NT2/D1 (cell line): Measurements from ENCODE around the gene ADIPOR1.
"Not testable (repeated sequence)": the region's sequence is repeated elsewhere in the genome, so short reads cannot be mapped to it uniquely, and the experiment has no call there.

Experiments
- DNase-seq: peaks from one replicate; pipeline ENCODE4 v3.0.0-alpha.2; 2011; ENCODE audit warnings: low read depth, low spot score
- H3K27me3 ChIP-seq: 2 replicates; pipeline ENCODE4 v1.6.0; 2011; ENCODE audit warnings: mild to moderate bottlenecking; ENCODE audit not compliant: insufficient read length, insufficient read depth
- H3K36me3 ChIP-seq: 2 replicates; pipeline ENCODE4 v1.6.1; 2011; ENCODE audit warnings: mild to moderate bottlenecking, low read length, mixed read lengths; ENCODE audit not compliant: insufficient read depth, insufficient read length
- H3K4me1 ChIP-seq: 2 replicates; pipeline ENCODE4 v1.5.1; 2011; ENCODE audit not compliant: insufficient read depth, insufficient read length
- H3K4me3 ChIP-seq: 2 replicates; pipeline ENCODE4 v1.5.1; 2011; ENCODE audit warnings: low read depth; ENCODE audit not compliant: insufficient read length
- H3K9ac ChIP-seq: 2 replicates; pipeline ENCODE4 v1.6.0; 2011; ENCODE audit warnings: low read depth; ENCODE audit not compliant: insufficient read length
- H3K9me3 ChIP-seq: 2 replicates; pipeline ENCODE4 v1.5.1; 2011; ENCODE audit warnings: mild to moderate bottlenecking, low read length; ENCODE audit not compliant: insufficient read depth
- SUZ12 ChIP-seq: IDR thresholded peaks from 2 replicates; pipeline ENCODE4 v1.6.1; 2011; ENCODE audit not compliant: insufficient read length, insufficient read depth; ENCODE audit errors: extremely low read depth
- YY1 ChIP-seq: IDR thresholded peaks from 2 replicates; pipeline ENCODE4 v1.6.1; 2011; ENCODE audit not compliant: insufficient read length, insufficient read depth
- ZNF274 ChIP-seq: IDR thresholded peaks from 2 replicates; pipeline ENCODE4 v1.6.1; 2011; ENCODE audit warnings: mild to moderate bottlenecking, low read depth, low read length

The ADIPOR1 gene

GRCh38 chr1:202934755-202935154 lies 23.4 kb downstream of the ADIPOR1 start:
- H3K27me3 ChIP-seq, result no peaks in the 10 kb centered on the region
- H3K4me1 ChIP-seq, result no peaks in the 10 kb centered on the region
- no peak overlapping the region for H3K9ac ChIP-seq
- no peaks in the 10 kb centered on the region for H3K9me3 ChIP-seq
- TF ChIP-seq SUZ12 (no peak), ZNF274 (no peak), YY1 (no peak)
- DNase-seq, result no peak
- H3K36me3 ChIP-seq, result peaks cover 8% of the 10 kb centered on the region
- no peak overlapping the region for H3K4me3 ChIP-seq

- Histone ChIP-seq H3K9me3 (no peaks in the 10 kb centered on the region), H3K9ac (no peak overlapping the region), H3K4me3 (no peak overlapping the region), H3K36me3 (no peaks in the 10 kb centered on the region), H3K27me3 (no peaks in the 10 kb centered on the region), H3K4me1 (no peaks in the 10 kb centered on the region)
- no peak for DNase-seq
- TF ChIP-seq SUZ12 (no peak), YY1 (no peak), ZNF274 (no peak)
These were observed 25.6 kb downstream of the ADIPOR1 start for GRCh38 chr1:202932476-202932875.

DNA sequence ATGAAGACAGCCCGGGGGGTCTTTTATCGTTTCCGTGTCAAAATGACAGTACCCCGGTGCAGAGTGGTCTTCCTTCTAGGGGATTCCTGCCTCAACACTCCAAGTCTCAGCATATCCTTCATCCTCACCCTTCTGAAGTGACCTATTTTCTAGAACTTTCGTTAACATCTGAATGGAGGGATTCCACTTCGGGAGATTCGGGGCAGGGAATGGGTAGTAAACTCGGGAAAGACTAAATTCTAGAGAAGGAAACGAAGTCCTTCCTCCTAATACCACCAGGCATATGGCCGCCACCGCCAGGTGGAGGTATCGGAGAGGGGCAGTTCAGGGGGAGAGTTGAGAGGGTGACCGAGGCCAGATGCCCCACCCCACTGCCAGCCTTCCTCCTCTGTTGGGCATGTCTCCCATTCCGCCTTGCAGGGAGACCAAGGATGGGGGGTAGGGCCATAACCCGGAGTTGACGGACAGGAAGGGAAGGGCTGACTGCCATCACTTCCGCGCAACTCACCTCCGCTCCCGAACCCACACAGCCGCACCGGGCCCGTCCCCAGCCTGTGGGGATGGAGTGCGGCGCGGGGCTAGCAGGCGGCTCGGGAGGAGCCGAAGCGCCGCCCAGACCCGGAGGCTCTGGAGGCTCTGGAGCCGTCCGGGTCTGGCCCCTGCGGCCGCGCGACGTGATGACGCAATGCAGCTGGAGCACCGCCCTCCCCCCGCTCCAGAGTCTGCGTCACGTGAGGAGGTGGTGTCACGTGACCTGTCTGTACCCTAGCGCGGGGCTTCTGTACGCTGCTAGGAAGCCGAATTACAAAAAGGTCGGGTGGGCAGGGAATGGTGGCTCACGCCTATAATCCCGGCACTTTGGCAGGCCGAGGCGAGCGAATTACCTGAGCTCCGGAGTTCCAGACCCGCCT lies 31.3 kb downstream of the ADIPOR1 start, which contains the start of gene KLHL12:
Gene KLHL12, minus strand, starts transcription at position 654 of the 911 bp plus-strand sequence. CDS start 2,072 bp downstream, outside the sequence.
- H3K36me3 ChIP-seq, result peaks cover 23% of the 10 kb centered on the region
- peak within 1 kb of the TSS; percentile 98 for H3K9ac ChIP-seq
- no peak for TF ChIP-seq YY1
- TF ChIP-seq ZNF274, result no peak
- no peak for TF ChIP-seq SUZ12
- H3K27me3 ChIP-seq, result no peaks in the 10 kb centered on the region
- no peaks in the 10 kb centered on the region for H3K9me3 ChIP-seq
- peak; percentile 99 for DNase-seq
- peak within 1 kb of the TSS; percentile 98 for H3K4me3 ChIP-seq
- H3K4me1 ChIP-seq, result no peaks in the 10 kb centered on the region

- TF ChIP-seq YY1 (no peak), ZNF274 (no peak), SUZ12 (no peak)
- Histone ChIP-seq H3K27me3 (no peaks in the 10 kb centered on the region), H3K9me3 (no peaks in the 10 kb centered on the region), H3K4me1 (no peaks in the 10 kb centered on the region), H3K9ac (no peak overlapping the region), H3K36me3 (peaks cover 35% of the 10 kb centered on the region), H3K4me3 (no peak overlapping the region)
- no peak for DNase-seq
These were observed 34.6 kb downstream of the ADIPOR1 start for GRCh38 chr1:202923533-202923932.

DNA sequence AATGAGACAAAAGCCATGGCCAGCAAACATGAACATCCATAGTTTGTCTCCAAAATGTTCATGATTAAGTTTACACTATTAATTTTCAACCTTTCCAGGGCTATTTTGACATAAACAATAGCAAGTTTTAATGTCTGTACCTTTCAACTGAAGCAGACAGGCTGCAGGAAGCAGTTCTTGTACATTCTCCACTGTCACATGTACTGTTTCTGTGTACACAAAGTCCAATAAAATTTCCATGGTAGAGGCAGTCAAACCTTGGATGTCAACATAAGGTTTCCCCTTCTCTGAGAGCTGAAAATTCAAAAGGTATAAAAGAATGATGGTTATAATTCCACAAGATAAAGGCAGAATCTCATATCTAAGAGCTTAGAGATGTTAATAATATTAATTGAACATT lies 38.5 kb downstream of the ADIPOR1 start:
- Histone ChIP-seq H3K4me3 (no peak overlapping the region), H3K27me3 (no peaks in the 10 kb centered on the region), H3K9ac (no peak overlapping the region), H3K4me1 (no peaks in the 10 kb centered on the region), H3K9me3 (no peaks in the 10 kb centered on the region), H3K36me3 (peaks cover 70% of the 10 kb centered on the region)
- DNase-seq, result no peak
- TF ChIP-seq SUZ12 (no peak), YY1 (no peak), ZNF274 (no peak)

- Histone ChIP-seq H3K9ac (no peak overlapping the region), H3K9me3 (no peaks in the 10 kb centered on the region), H3K27me3 (no peaks in the 10 kb centered on the region), H3K4me1 (no peaks in the 10 kb centered on the region), H3K36me3 (peaks cover 93% of the 10 kb centered on the region), H3K4me3 (no peak overlapping the region)
- TF ChIP-seq ZNF274 (no peak), SUZ12 (no peak), YY1 (no peak)
- DNase-seq, result no peak
These were observed 43.0 kb downstream of the ADIPOR1 start for GRCh38 chr1:202915146-202915545.

DNA sequence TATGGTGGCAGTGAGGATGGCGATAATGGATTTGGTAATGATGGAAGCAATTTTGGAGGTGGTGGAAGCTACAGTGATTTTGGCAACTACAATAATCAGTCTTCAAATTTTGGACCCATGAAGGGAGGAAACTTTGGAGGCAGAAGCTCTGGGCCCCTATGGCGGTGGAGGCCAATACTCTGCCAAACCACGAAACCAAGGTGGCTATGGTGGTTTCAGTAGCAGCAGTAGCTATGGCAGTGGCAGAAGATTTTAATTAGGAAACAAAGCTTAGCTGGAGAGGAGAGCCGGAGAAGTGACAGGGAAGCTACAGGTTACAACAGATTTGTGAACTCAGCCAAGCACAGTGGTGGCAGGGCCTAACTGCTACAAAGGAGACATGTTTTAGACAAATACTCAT lies 45.6 kb downstream of the ADIPOR1 start:
- H3K9me3 ChIP-seq, H3K4me1 ChIP-seq, DNase-seq, H3K4me3 ChIP-seq, H3K9ac ChIP-seq, H3K27me3 ChIP-seq: not testable (repeated sequence)
- peaks cover 97% of the 10 kb centered on the region for H3K36me3 ChIP-seq
